SK-N-MC (cell line): ENCODE results near the gene COLGALT1.

Experiments
- EZH2 ChIP-seq: fragments of 200-600 bp; sonication (generic); IDR thresholded peaks from one replicate; pipeline ENCODE4 v1.6.1; 2017; ENCODE audit warnings: antibody characterized with exemption
- FOXP2 ChIP-seq: optimal IDR thresholded peaks from 2 replicates; pipeline ENCODE3; 2011; ENCODE audit warnings: mild to moderate bottlenecking, moderate library complexity; ENCODE audit not compliant: insufficient read depth; ENCODE audit errors: extremely low read length, control extremely low read depth
- POLR2AphosphoS5 ChIP-seq: IDR thresholded peaks from 2 replicates; pipeline ENCODE4 v1.6.1; 2012; ENCODE audit warnings: mild to moderate bottlenecking, low read depth, low read length, borderline replicate concordance

DNA sequence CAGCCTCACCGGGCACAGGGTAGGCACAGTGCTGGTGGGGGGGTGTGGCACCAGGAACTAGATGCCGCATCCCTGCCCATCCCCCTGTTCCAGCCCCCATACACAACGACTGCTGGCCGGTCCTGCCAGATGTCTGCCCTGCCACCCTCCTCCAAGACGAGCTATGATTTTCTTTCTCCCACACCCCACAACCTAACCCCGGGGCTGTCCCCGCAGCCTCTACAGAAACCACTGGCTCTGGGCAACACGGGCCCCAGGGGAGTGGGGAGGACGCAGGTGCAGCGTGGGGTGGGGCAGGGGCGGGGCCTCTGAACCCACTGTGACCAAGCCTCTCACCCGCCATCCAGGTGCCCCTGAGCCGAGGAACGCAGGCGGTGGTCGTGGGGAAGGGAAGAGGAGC is 28.5 kb upstream of the COLGALT1 start:
- TF ChIP-seq EZH2 (no peak), POLR2AphosphoS5 (no peak), FOXP2 (no peak)
